ENCODE results near the gene WASF3.

The WASF3 gene

GRCh38 chr13:26660766-26661165 is 103.3 kb downstream of the WASF3 start:
- TF ChIP-seq FOXP2 (optimal IDR thresholded peaks at IDR 0.05; ENCODE audit: borderline replicate concordance, extremely low read depth, extremely low read length, insufficient read depth): no peak
- no peak for TF ChIP-seq TAF1 (IDR thresholded peaks at IDR 0.05; ENCODE audit: borderline replicate concordance, insufficient read depth, low read length)
- no peak for TF ChIP-seq REST (IDR thresholded peaks at IDR 0.05; ENCODE audit: insufficient read depth in 1 of 2, low read depth in 2 of 2, low read length in 2 of 2)
- TF ChIP-seq POLR2AphosphoS5 (IDR thresholded peaks at IDR 0.05; ENCODE audit: low read depth, low read length): no peak
- no peak for TF ChIP-seq SIN3A (IDR thresholded peaks at IDR 0.05; ENCODE audit: borderline replicate concordance, insufficient read depth, low read length)

- TF ChIP-seq SIN3A (IDR thresholded peaks at IDR 0.05; ENCODE audit: borderline replicate concordance, insufficient read depth, low read length): no peak
- no peak for TF ChIP-seq REST (IDR thresholded peaks at IDR 0.05; ENCODE audit: insufficient read depth in 1 of 2, low read depth in 2 of 2, low read length in 2 of 2)
- TF ChIP-seq POLR2AphosphoS5 (IDR thresholded peaks at IDR 0.05; ENCODE audit: low read depth, low read length): no peak
- no peak for TF ChIP-seq TAF1 (IDR thresholded peaks at IDR 0.05; ENCODE audit: borderline replicate concordance, insufficient read depth, low read length)
- no peak for TF ChIP-seq FOXP2 (optimal IDR thresholded peaks at IDR 0.05; ENCODE audit: borderline replicate concordance, extremely low read depth, extremely low read length, insufficient read depth)
These were observed 106.3 kb downstream of the WASF3 start for GRCh38 chr13:26663791-26664190.

- TF ChIP-seq FOXP2 (optimal IDR thresholded peaks at IDR 0.05; ENCODE audit: borderline replicate concordance, extremely low read depth, extremely low read length, insufficient read depth): no peak
These were observed 106.8 kb downstream of the WASF3 start for GRCh38 chr13:26664286-26664685.

- TF ChIP-seq FOXP2 (optimal IDR thresholded peaks at IDR 0.05; ENCODE audit: borderline replicate concordance, extremely low read depth, extremely low read length, insufficient read depth): no peak
- no peak for TF ChIP-seq REST (IDR thresholded peaks at IDR 0.05; ENCODE audit: insufficient read depth in 1 of 2, low read depth in 2 of 2, low read length in 2 of 2)
- no peak for TF ChIP-seq SIN3A (IDR thresholded peaks at IDR 0.05; ENCODE audit: borderline replicate concordance, insufficient read depth, low read length)
- TF ChIP-seq TAF1 (IDR thresholded peaks at IDR 0.05; ENCODE audit: borderline replicate concordance, insufficient read depth, low read length): no peak
- no peak for TF ChIP-seq POLR2AphosphoS5 (IDR thresholded peaks at IDR 0.05; ENCODE audit: low read depth, low read length)
These were observed 107.4 kb downstream of the WASF3 start for GRCh38 chr13:26664876-26665275.

- TF ChIP-seq FOXP2 (optimal IDR thresholded peaks at IDR 0.05; ENCODE audit: borderline replicate concordance, extremely low read depth, extremely low read length, insufficient read depth): no peak
- TF ChIP-seq REST (IDR thresholded peaks at IDR 0.05; ENCODE audit: insufficient read depth in 1 of 2, low read depth in 2 of 2, low read length in 2 of 2): no peak
- TF ChIP-seq SIN3A (IDR thresholded peaks at IDR 0.05; ENCODE audit: borderline replicate concordance, insufficient read depth, low read length): no peak
- TF ChIP-seq TAF1 (IDR thresholded peaks at IDR 0.05; ENCODE audit: borderline replicate concordance, insufficient read depth, low read length): no peak
- TF ChIP-seq POLR2AphosphoS5 (IDR thresholded peaks at IDR 0.05; ENCODE audit: low read depth, low read length): no peak
These were observed 111.1 kb downstream of the WASF3 start for GRCh38 chr13:26668357-26669146.
